PC-9 (cell line): ENCODE measurements around the gene OR51I1. TPM values are rescaled to one million over a fixed set of nuclear protein-coding genes. Genes with fewer than 3 reads are reported as not detected.

Experiments used
- BruUV-seq: library from RNA; stranded (reverse); fragments of 400-500 nt; replicated peaks from 2 replicates; lab custom pipeline; 2021; lab: Mats Ljungman, UMichigan
- CTCF ChIA-PET: fragments of 300-600 bp; sonication (Branson Sonifier 250); formaldehyde crosslinking; loops from one replicate; lab custom pipeline; 2022; ENCODE audit warnings: antibody characterized with exemption; lab: Charles Lee
- POLR2A ChIA-PET: fragments of 300-600 bp; sonication (Branson Sonifier 250); formaldehyde crosslinking; loops from one replicate; lab custom pipeline; 2022; ENCODE audit warnings: antibody characterized with exemption; ENCODE audit not compliant: unreplicated experiment; lab: Charles Lee
- DNase-seq, 2 experiments: peaks; one replicate each; pipeline versions ENCODE4 v3.0.0 to v3.0.0-alpha.2; 2015 to 2022; ENCODE audit warnings: mixed read lengths in 1 of 2
- H2AFZ ChIP-seq: fragments of 200-600 bp; sonication (generic); 2 replicates; pipeline ENCODE4 v1.8.1; 2017; ENCODE audit warnings: antibody characterized with exemption
- H3F3A ChIP-seq: fragments of 200-600 bp; sonication (generic); 2 replicates; pipeline ENCODE4 v1.8.1; 2017; ENCODE audit warnings: antibody characterized with exemption, mild to moderate bottlenecking, low read depth; ENCODE audit not compliant: insufficient read depth
- H3K27ac ChIP-seq: fragments of 200-600 bp; sonication (generic); 2 replicates; pipeline ENCODE4 v1.6.1; 2016; ENCODE audit warnings: mixed run types
- H3K27me3 ChIP-seq: fragments of 200-600 bp; sonication (generic); 2 replicates; pipeline ENCODE4 v1.6.1; 2016; ENCODE audit warnings: low read depth, mixed run types; ENCODE audit not compliant: insufficient read depth
- H3K36me3 ChIP-seq: fragments of 200-600 bp; sonication (generic); 2 replicates; pipeline ENCODE4 v1.6.1; 2016; ENCODE audit warnings: low read depth, mixed run types
- H3K4me1 ChIP-seq: fragments of 200-600 bp; sonication (generic); replicated peaks from 2 replicates; pipeline ENCODE4 v1.6.1; 2016; ENCODE audit warnings: mixed run types; ENCODE audit not compliant: insufficient read depth
- H3K4me2 ChIP-seq: fragments of 200-600 bp; sonication (generic); 2 replicates; pipeline ENCODE4 v1.6.1; 2017; ENCODE audit warnings: mixed run types
- H3K4me3 ChIP-seq: fragments of 200-600 bp; sonication (generic); 2 replicates; pipeline ENCODE4 v1.6.1; 2016; ENCODE audit warnings: mixed run types
- H3K79me2 ChIP-seq: fragments of 200-600 bp; sonication (generic); 2 replicates; pipeline ENCODE4 v1.6.1; 2017; ENCODE audit warnings: low read depth, mixed run types
- H3K9me2 ChIP-seq: fragments of 200-600 bp; sonication (generic); 2 replicates; pipeline ENCODE4 v1.8.1; 2017; ENCODE audit warnings: mild to moderate bottlenecking; ENCODE audit not compliant: insufficient read depth
- H3K9me3 ChIP-seq: fragments of 200-600 bp; sonication (generic); 2 replicates; pipeline ENCODE4 v1.8.1; 2016; ENCODE audit warnings: low read depth; ENCODE audit not compliant: insufficient read depth
- H4K20me1 ChIP-seq: fragments of 200-600 bp; sonication (generic); 2 replicates; pipeline ENCODE4 v1.8.1; 2017; ENCODE audit not compliant: insufficient read depth
- EZH2 ChIP-seq: fragments of 200-600 bp; sonication (generic); IDR thresholded peaks from 2 replicates; pipeline ENCODE4 v1.8.0; 2017; ENCODE audit warnings: antibody characterized with exemption, low read depth
- intact Hi-C: fragments of 100-400 bp; cut with micrococcal nuclease; formaldehyde crosslinking; loops from one replicate; pipeline ENCODE4 v1.10.0; 2022; ENCODE audit not compliant: unreplicated experiment
- total RNA-seq: library from RNA; stranded (reverse); gene quantifications from 2 replicates; pipeline ENCODE4 v1.2.3, GENCODE V29; 2021
- TF ChIP-seq, protein P1 (sequence below): fragments of 200-600 bp; sonication (generic); conservative IDR thresholded peaks from 2 replicates; pipeline ENCODE4 v1.6.1; 2017; ENCODE audit warnings: mixed run types, antibody characterized with exemption, mild to moderate bottlenecking, moderate library complexity

Gene OR51I1
- total RNA-seq, 1 experiment from 2014 or later = not detected

DNA sequence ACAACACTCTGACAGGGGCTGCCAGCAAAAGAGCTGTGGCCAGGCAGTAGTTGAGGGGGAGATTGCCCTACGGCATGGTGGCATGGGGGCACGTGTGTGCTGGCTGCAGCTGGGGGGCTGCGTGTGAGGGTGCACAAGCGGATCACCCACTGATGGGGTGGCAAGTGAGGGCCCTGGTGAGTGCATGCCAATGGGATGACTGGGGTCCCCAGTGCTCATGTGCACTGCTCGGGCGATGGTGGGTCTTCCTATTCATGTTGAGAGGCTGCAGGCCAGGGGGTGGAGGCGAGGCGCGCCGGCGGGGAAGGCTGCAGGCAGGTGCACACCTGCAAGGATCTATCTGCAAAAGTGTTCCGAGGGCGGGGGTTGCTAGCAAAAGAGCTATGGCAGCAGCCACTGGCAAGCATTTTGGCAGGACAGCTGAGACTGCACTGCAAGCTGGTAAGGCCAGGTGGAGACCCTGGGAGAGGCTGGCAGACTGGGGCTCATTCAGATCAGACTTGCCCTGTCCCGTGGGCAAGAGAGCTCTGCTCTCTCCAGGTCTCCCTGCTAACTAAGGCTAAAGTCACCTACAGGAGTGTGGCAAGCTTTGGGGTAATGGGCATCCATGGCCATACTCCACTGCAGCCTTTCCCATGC is 19.8 kb upstream of the OR51I1 start:
- Histone ChIP-seq H3K27me3 (no peaks in the 10 kb centered on the region), H3K4me2 (no peak overlapping the region), H4K20me1 (no peaks in the 10 kb centered on the region), H3K79me2 (no peaks in the 10 kb centered on the region), H3K36me3 (no peaks in the 10 kb centered on the region), H3K4me1 (no peaks in the 10 kb centered on the region), H2AFZ (no peak overlapping the region), H3K27ac (no peak overlapping the region), H3K9me2 (no peaks in the 10 kb centered on the region), H3K9me3 (no peaks in the 10 kb centered on the region), H3K4me3 (no peak overlapping the region), H3F3A (no peaks in the 10 kb centered on the region)
- intact Hi-C loops = no loop called here
- CTCF ChIA-PET = no interaction called here
- TF ChIP-seq EZH2 = no peak
- TF ChIP-seq, protein P1, sequence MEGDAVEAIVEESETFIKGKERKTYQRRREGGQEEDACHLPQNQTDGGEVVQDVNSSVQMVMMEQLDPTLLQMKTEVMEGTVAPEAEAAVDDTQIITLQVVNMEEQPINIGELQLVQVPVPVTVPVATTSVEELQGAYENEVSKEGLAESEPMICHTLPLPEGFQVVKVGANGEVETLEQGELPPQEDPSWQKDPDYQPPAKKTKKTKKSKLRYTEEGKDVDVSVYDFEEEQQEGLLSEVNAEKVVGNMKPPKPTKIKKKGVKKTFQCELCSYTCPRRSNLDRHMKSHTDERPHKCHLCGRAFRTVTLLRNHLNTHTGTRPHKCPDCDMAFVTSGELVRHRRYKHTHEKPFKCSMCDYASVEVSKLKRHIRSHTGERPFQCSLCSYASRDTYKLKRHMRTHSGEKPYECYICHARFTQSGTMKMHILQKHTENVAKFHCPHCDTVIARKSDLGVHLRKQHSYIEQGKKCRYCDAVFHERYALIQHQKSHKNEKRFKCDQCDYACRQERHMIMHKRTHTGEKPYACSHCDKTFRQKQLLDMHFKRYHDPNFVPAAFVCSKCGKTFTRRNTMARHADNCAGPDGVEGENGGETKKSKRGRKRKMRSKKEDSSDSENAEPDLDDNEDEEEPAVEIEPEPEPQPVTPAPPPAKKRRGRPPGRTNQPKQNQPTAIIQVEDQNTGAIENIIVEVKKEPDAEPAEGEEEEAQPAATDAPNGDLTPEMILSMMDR = no peak
- no peak for DNase-seq
- POLR2A ChIA-PET = no interaction called here
- BruUV-seq = no TSS peak

- Histone ChIP-seq H3K9me3 (no peaks in the 10 kb centered on the region), H3F3A (no peaks in the 10 kb centered on the region), H3K4me1 (no peaks in the 10 kb centered on the region), H3K27me3 (0 out of 2 replicates have a peak, but pooled peaks cover 9% of the 10 kb centered on the region), H3K36me3 (no peaks in the 10 kb centered on the region), H3K79me2 (no peaks in the 10 kb centered on the region), H3K4me2 (no peak overlapping the region), H4K20me1 (no peaks in the 10 kb centered on the region), H3K27ac (no peak overlapping the region), H2AFZ (no peak overlapping the region), H3K4me3 (no peak overlapping the region), H3K9me2 (no peaks in the 10 kb centered on the region)
- POLR2A ChIA-PET = no interaction called here
- no TSS peak for BruUV-seq
- TF ChIP-seq, protein P1 = no peak
- TF ChIP-seq EZH2 = no peak
- CTCF ChIA-PET = no interaction called here
- intact Hi-C loops = no loop called here
- DNase-seq = no peak
These were observed 8.1 kb upstream of the OR51I1 start for GRCh38 chr11:5449432-5449831.

GRCh38 chr11:5449023-5449422 is 7.7 kb upstream of the OR51I1 start, which contains the start of gene OR51I2:
TSS of gene OR51I2 (plus strand) at chr11:5449323. CDS start at chr11:5453489, 4,166 bp downstream.
- intact Hi-C loops = no loop called here
- Histone ChIP-seq H3K4me1 (no peaks in the 10 kb centered on the region), H3K79me2 (no peaks in the 10 kb centered on the region), H3F3A (no peaks in the 10 kb centered on the region), H3K27me3 (0 out of 2 replicates have a peak, but pooled peaks cover 9% of the 10 kb centered on the region), H3K9me2 (no peaks in the 10 kb centered on the region), H4K20me1 (no peaks in the 10 kb centered on the region), H3K4me2 (no peak within 1 kb of the TSS), H2AFZ (no peak within 1 kb of the TSS), H3K4me3 (no peak within 1 kb of the TSS), H3K27ac (no peak within 1 kb of the TSS), H3K9me3 (no peaks in the 10 kb centered on the region), H3K36me3 (no peaks in the 10 kb centered on the region)
- no peak for TF ChIP-seq EZH2
- TF ChIP-seq, protein P1 = no peak
- no peak for DNase-seq
- BruUV-seq = no TSS peak
- POLR2A ChIA-PET = no interaction called here
- CTCF ChIA-PET = no interaction called here
